Activated CD4-positive, alpha-beta T cell treated with anti-CD3 and anti-CD28 coated beads, Interleukin-2, amount 10 ng/mL, durations not matched to agents 7 days and 5 days (primary cell): Measurements from ENCODE around the gene FAM32A. TPM values are rescaled to one million over a fixed set of nuclear protein-coding genes. Genes with fewer than 3 reads are reported as not detected.

Experiments used
- CTCF ChIA-PET: fragments of 350-600 bp; sonication (Branson Sonifier 250); formaldehyde crosslinking; loops from one replicate; lab custom pipeline; 2021; ENCODE audit warnings: antibody characterized with exemption; lab: Charles Lee
- POLR2A ChIA-PET: fragments of 350-600 bp; sonication (Branson Sonifier 250); formaldehyde crosslinking; loops from one replicate; lab custom pipeline; 2021; ENCODE audit warnings: antibody characterized with exemption; lab: Charles Lee
- DNase-seq: peaks from one replicate; pipeline ENCODE4 v3.0.0-alpha.2; 2020
- H3K27ac Mint-ChIP-seq: one replicate; pipeline ENCODE4 v1.8.0; 2021; ENCODE audit warnings: mild to moderate bottlenecking, moderate library complexity, mixed read lengths
- H3K27me3 Mint-ChIP-seq: one replicate; pipeline ENCODE4 v1.8.0; 2021; ENCODE audit warnings: mixed read lengths
- H3K36me3 Mint-ChIP-seq: one replicate; pipeline ENCODE4 v1.8.0; 2021; ENCODE audit warnings: low read depth, mixed read lengths
- H3K4me1 Mint-ChIP-seq: one replicate; pipeline ENCODE4 v1.8.0; 2021; ENCODE audit warnings: mixed read lengths
- H3K4me3 Mint-ChIP-seq: one replicate; pipeline ENCODE4 v1.8.0; 2021; ENCODE audit warnings: mild to moderate bottlenecking, moderate library complexity, mixed read lengths
- H3K9me3 Mint-ChIP-seq: one replicate; pipeline ENCODE4 v1.8.0; 2021; ENCODE audit warnings: mixed read lengths
- total RNA-seq, 2 experiments: library from RNA; stranded (reverse); gene quantifications; one replicate each; pipeline ENCODE4 v1.2.3, GENCODE V29; 2021

The FAM32A gene
- total RNA-seq, 2 experiments from 2014 or later, result 64.1 to 76.8 TPM

- peaks cover 3% of the 10 kb centered on the region for H3K9me3 Mint-ChIP-seq
- no peak overlapping the region for H3K4me3 Mint-ChIP-seq
- peaks cover 18% of the 10 kb centered on the region for H3K4me1 Mint-ChIP-seq
- H3K27me3 Mint-ChIP-seq, result no peaks in the 10 kb centered on the region
- POLR2A ChIA-PET, result no interaction called here
- H3K27ac Mint-ChIP-seq, result no peak overlapping the region
- CTCF ChIA-PET, result interaction anchor here (0.6 to 1.3 kb wide), 3 partner anchors 12 to 190 kb away, joined by 3 read pairs; no protein-coding TSS in a partner anchor
- DNase-seq, result no peak
- H3K36me3 Mint-ChIP-seq, result peaks cover 61% of the 10 kb centered on the region
These were observed 48.0 kb downstream of the FAM32A start for GRCh38 chr19:16233081-16233776.

GRCh38 chr19:16233836-16234551 is 48.8 kb downstream of the FAM32A start:
- peaks cover 26% of the 10 kb centered on the region for H3K4me1 Mint-ChIP-seq
- H3K27me3 Mint-ChIP-seq, result no peaks in the 10 kb centered on the region
- H3K27ac Mint-ChIP-seq, result no peak overlapping the region
- CTCF ChIA-PET, result interaction anchor here (0.6 to 1.3 kb wide), 3 partner anchors 149 to 190 kb away, joined by 3 read pairs; no protein-coding TSS in a partner anchor
- peaks cover 3% of the 10 kb centered on the region for H3K9me3 Mint-ChIP-seq
- peaks cover 58% of the 10 kb centered on the region for H3K36me3 Mint-ChIP-seq
- no peak for DNase-seq
- POLR2A ChIA-PET, result no interaction called here
- no peak overlapping the region for H3K4me3 Mint-ChIP-seq

- no peaks in the 10 kb centered on the region for H3K27me3 Mint-ChIP-seq
- peaks cover 53% of the 10 kb centered on the region for H3K36me3 Mint-ChIP-seq
These were observed 49.6 kb downstream of the FAM32A start for GRCh38 chr19:16234552-16235445.

GRCh38 chr19:16235811-16236652 is 50.8 kb downstream of the FAM32A start:
- POLR2A ChIA-PET, result no interaction called here

More at GRCh38 chr19:16234552-16235445, 49.6 kb downstream of the FAM32A start:
- Mint-ChIP-seq H3K4me1 (peaks cover 27% of the 10 kb centered on the region), H3K27ac (no peak overlapping the region), H3K9me3 (peaks cover 3% of the 10 kb centered on the region), H3K4me3 (no peak overlapping the region)
- ChIA-PET POLR2A (no interaction called here), CTCF (interaction anchor here (0.7 kb wide), 1 partner anchor 157 kb away, joined by 3 read pairs; no protein-coding TSS in a partner anchor)
- DNase-seq, result no peak

More at GRCh38 chr19:16235811-16236652, 50.8 kb downstream of the FAM32A start:
- DNase-seq, result no peak
- peaks cover 49% of the 10 kb centered on the region for H3K36me3 Mint-ChIP-seq
- peaks cover 27% of the 10 kb centered on the region for H3K4me1 Mint-ChIP-seq
- no peak overlapping the region for H3K4me3 Mint-ChIP-seq
- H3K27me3 Mint-ChIP-seq, result no peaks in the 10 kb centered on the region
- CTCF ChIA-PET, result no interaction called here
- H3K9me3 Mint-ChIP-seq, result peaks cover 3% of the 10 kb centered on the region
- H3K27ac Mint-ChIP-seq, result peak overlapping the region; percentile 54

Other genes with a start within 250 kb of the FAM32A start
- not detected for gene OR10H4, start 236.4 kb upstream of the FAM32A start, total RNA-seq
- gene TPM4, start 108.9 kb upstream of the FAM32A start, total RNA-seq, result 100 to 1,000 TPM; 422 to 485 TPM
- gene RAB8A, start 73.5 kb upstream of the FAM32A start, total RNA-seq, result 100 to 1,000 TPM; 167 to 175 TPM
- 10 to 100 TPM; 70.7 to 76.9 TPM for gene HSH2D, start 41.7 kb upstream of the FAM32A start, total RNA-seq
- not detected for gene CIB3, start 11.9 kb upstream of the FAM32A start, total RNA-seq
- gene AP1M1, start 12.5 kb downstream of the FAM32A start, total RNA-seq, result 100 to 1,000 TPM; 129 to 150 TPM
- gene KLF2, start 139.4 kb downstream of the FAM32A start, total RNA-seq, result 100 to 1,000 TPM; 253 to 255 TPM